Osteoblast (primary cell): ENCODE data around the gene ACVR1. TPM values are rescaled to one million over a fixed set of nuclear protein-coding genes. Genes with fewer than 3 reads are reported as not detected.

Source experiments
- DNase-seq: peaks from one replicate; pipeline ENCODE4 v3.0.0; 2011; ENCODE audit warnings: low spot score, mixed read lengths; ENCODE audit not compliant: insufficient read length; ENCODE audit errors: missing footprints
- H2AFZ ChIP-seq: 2 replicates; pipeline ENCODE4 v1.6.0; 2011; ENCODE audit warnings: mild to moderate bottlenecking, low read length
- H3K27ac ChIP-seq: 2 replicates; pipeline ENCODE4 v1.5.1; 2011; ENCODE audit warnings: mild to moderate bottlenecking, low read depth, low read length, moderate library complexity
- H3K27me3 ChIP-seq: 2 replicates; pipeline ENCODE4 v1.6.0; 2012; ENCODE audit warnings: mild to moderate bottlenecking, control low read depth, inconsistent platforms, low read length, moderate library complexity; ENCODE audit not compliant: insufficient read depth
- H3K36me3 ChIP-seq: 2 replicates; pipeline ENCODE4 v1.5.1; 2011; ENCODE audit warnings: mild to moderate bottlenecking, low read length, control low read depth, moderate library complexity; ENCODE audit not compliant: insufficient read depth
- H3K4me1 ChIP-seq: 2 replicates; pipeline ENCODE4 v1.5.1; 2011; ENCODE audit warnings: mild to moderate bottlenecking, low read length, control low read depth, moderate library complexity; ENCODE audit not compliant: insufficient read depth
- H3K4me2 ChIP-seq: 2 replicates; pipeline ENCODE4 v1.6.0; 2011; ENCODE audit warnings: mild to moderate bottlenecking, low read length; ENCODE audit not compliant: insufficient read depth
- H3K4me3 ChIP-seq: fragments of 200-600 bp; sonication (generic); 3 replicates; pipeline ENCODE4 v1.5.1; 2012; ENCODE audit warnings: mild to moderate bottlenecking, low read length, inconsistent platforms; ENCODE audit not compliant: insufficient read depth
- H3K79me2 ChIP-seq: 2 replicates; pipeline ENCODE4 v1.6.0; 2012; ENCODE audit warnings: mild to moderate bottlenecking, low read length, control low read depth, inconsistent platforms; ENCODE audit not compliant: insufficient read depth
- H3K9me3 ChIP-seq: 2 replicates; pipeline ENCODE4 v1.5.1; 2011; ENCODE audit warnings: low read depth, low read length, control low read depth
- H4K20me1 ChIP-seq: 2 replicates; pipeline ENCODE4 v1.6.0; 2012; ENCODE audit warnings: mild to moderate bottlenecking, low read length, control low read depth; ENCODE audit not compliant: insufficient read depth
- total RNA-seq: library from RNA; depleted of rRNA; stranded (reverse); fragments of >200 nt; gene quantifications from 2 replicates; pipeline ENCODE4 v1.2.3, GENCODE V29; 2012
- TF ChIP-seq, protein P1 (sequence below): IDR thresholded peaks from 2 replicates; pipeline ENCODE4 v1.5.1; 2011; ENCODE audit warnings: mild to moderate bottlenecking, low read depth, low read length, moderate library complexity; ENCODE audit errors: extremely low read depth

The ACVR1 gene
- total RNA-seq, 1 donor = 52.5 TPM

DNA sequence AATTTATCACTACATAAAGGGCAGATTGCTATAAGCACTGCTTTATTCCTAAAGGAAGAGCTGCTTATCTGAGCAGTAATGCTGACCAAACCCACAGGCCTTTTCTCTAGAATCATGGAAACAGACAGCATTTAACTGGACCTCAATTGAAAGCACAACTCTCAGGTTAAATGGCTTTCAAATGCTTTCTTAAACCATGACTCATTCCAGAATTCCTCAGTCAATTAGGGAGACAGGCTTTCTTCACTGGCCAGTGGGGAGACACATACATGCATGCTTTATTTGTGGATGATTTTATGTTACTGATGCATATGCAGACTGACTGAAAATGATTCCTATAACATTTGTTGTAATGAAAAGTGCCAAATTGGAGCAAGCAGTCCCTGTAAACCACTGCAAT, 114.6 kb downstream of the ACVR1 start:
- Histone ChIP-seq H3K27me3 (no peaks in the 10 kb centered on the region), H4K20me1 (no peaks in the 10 kb centered on the region), H2AFZ (no peak overlapping the region), H3K4me3 (no peak overlapping the region), H3K79me2 (peaks cover 15% of the 10 kb centered on the region), H3K36me3 (peaks cover 65% of the 10 kb centered on the region), H3K4me2 (no peak overlapping the region), H3K27ac (no peak overlapping the region), H3K9me3 (peaks cover 6% of the 10 kb centered on the region), H3K4me1 (no peaks in the 10 kb centered on the region)
- no peak for DNase-seq
- TF ChIP-seq, protein P1, sequence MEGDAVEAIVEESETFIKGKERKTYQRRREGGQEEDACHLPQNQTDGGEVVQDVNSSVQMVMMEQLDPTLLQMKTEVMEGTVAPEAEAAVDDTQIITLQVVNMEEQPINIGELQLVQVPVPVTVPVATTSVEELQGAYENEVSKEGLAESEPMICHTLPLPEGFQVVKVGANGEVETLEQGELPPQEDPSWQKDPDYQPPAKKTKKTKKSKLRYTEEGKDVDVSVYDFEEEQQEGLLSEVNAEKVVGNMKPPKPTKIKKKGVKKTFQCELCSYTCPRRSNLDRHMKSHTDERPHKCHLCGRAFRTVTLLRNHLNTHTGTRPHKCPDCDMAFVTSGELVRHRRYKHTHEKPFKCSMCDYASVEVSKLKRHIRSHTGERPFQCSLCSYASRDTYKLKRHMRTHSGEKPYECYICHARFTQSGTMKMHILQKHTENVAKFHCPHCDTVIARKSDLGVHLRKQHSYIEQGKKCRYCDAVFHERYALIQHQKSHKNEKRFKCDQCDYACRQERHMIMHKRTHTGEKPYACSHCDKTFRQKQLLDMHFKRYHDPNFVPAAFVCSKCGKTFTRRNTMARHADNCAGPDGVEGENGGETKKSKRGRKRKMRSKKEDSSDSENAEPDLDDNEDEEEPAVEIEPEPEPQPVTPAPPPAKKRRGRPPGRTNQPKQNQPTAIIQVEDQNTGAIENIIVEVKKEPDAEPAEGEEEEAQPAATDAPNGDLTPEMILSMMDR = no peak

DNA sequence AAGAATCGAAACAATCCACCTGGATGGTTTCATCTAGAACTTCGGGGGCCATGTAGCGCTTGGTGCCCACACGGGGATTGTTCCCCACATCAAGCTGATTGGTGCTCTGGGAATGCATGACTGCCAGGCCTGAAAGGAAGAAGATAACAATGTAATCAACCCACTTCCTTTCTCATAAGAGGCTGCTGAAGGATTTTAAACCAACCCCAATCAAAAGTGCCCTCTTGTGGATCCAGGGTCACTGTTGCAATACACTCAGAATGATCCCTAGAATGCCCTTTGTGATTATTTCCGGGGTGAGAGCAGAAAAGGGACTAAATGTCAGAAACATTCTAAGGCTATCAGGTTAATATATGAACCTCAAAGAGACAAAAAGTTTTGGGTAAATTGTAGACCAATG, 115.2 kb downstream of the ACVR1 start:
- Histone ChIP-seq H3K9me3 (peaks cover 6% of the 10 kb centered on the region), H4K20me1 (no peaks in the 10 kb centered on the region), H3K27ac (no peak overlapping the region), H3K4me1 (no peaks in the 10 kb centered on the region), H3K4me3 (no peak overlapping the region), H3K79me2 (peaks cover 20% of the 10 kb centered on the region), H3K36me3 (peaks cover 68% of the 10 kb centered on the region), H3K27me3 (no peaks in the 10 kb centered on the region), H2AFZ (no peak overlapping the region), H3K4me2 (no peak overlapping the region)
- DNase-seq = no peak
- TF ChIP-seq, protein P1 = no peak

DNA sequence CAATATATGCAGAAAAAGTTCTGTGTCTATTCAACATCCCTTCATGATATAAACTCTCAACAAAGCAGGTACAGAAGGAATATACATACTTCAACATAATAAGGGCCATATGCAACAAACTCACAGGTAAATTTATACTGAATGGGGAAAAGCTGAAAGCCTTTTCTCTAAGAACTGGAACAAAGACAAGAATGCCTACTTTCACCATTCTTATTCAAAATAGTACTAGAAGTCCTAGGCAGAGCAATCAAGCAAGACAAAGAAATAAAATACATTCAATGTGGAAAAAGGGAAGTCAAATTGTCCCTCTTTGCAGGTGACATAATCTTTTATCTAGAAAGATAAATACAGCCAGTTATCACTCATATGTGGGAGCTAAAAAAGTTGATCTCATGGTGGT, 116.3 kb downstream of the ACVR1 start:
- H3K27me3 ChIP-seq = no peaks in the 10 kb centered on the region
- TF ChIP-seq, protein P1 = no peak
- H4K20me1 ChIP-seq = no peaks in the 10 kb centered on the region
- H3K4me3 ChIP-seq = no peak overlapping the region
- peaks cover 6% of the 10 kb centered on the region for H3K9me3 ChIP-seq
- no peak overlapping the region for H3K4me2 ChIP-seq
- H3K27ac ChIP-seq = no peak overlapping the region
- no peak overlapping the region for H2AFZ ChIP-seq
- H3K36me3 ChIP-seq = peaks cover 61% of the 10 kb centered on the region
- DNase-seq = no peak
- peaks cover 30% of the 10 kb centered on the region for H3K79me2 ChIP-seq
- H3K4me1 ChIP-seq = no peaks in the 10 kb centered on the region

DNA sequence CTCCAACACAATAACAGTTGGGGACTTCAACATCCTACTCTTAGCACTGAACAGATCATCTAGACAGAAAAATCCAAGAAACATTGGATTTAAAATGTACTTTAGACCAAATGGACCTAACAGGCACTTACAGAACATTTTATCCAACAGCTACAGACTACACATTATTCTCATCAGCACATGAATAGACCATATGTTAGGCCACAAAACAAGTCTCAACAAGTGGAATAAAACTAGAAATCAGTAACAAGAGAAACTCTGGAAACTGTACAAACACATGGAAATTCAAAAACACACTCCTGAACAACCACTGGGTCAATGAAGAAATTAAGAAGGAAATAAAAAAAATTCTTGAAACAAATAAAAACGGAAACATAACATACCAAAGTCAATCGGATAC, 117.5 kb downstream of the ACVR1 start:
- H3K36me3 ChIP-seq = peaks cover 54% of the 10 kb centered on the region
- H3K79me2 ChIP-seq = peaks cover 39% of the 10 kb centered on the region
- no peaks in the 10 kb centered on the region for H3K27me3 ChIP-seq
- no peaks in the 10 kb centered on the region for H3K4me1 ChIP-seq
- peaks cover 6% of the 10 kb centered on the region for H3K9me3 ChIP-seq
- no peak overlapping the region for H3K27ac ChIP-seq
- no peak for DNase-seq
- no peaks in the 10 kb centered on the region for H4K20me1 ChIP-seq
- H2AFZ ChIP-seq = no peak overlapping the region
- TF ChIP-seq, protein P1 = no peak
- no peak overlapping the region for H3K4me3 ChIP-seq
- H3K4me2 ChIP-seq = no peak overlapping the region
